ENCODE results near the gene GAPT.
"Not testable (repeated sequence)": the region's sequence is repeated elsewhere in the genome, so short reads cannot be mapped to it uniquely, and the experiment has no call there.

GAPT gene

GRCh38 chr5:58503390-58504046 lies 12.3 kb downstream of the GAPT start:
- no peak for DNase-seq (ENCODE audit: low read depth, low spot score)

GRCh38 chr5:58504766-58505165 lies 13.5 kb downstream of the GAPT start:
- DNase-seq (ENCODE audit: low read depth, low spot score), result no peak

- no peak for DNase-seq (ENCODE audit: low read depth, low spot score)
Measured at GRCh38 chr5:58505502-58505901, 14.3 kb downstream of the GAPT start.

GRCh38 chr5:58505971-58506640 lies 14.9 kb downstream of the GAPT start:
- no peak for DNase-seq (ENCODE audit: low read depth, low spot score)

- DNase-seq (ENCODE audit: low read depth, low spot score), result no peak
Measured at GRCh38 chr5:58507715-58508114, 16.5 kb downstream of the GAPT start.

DNA sequence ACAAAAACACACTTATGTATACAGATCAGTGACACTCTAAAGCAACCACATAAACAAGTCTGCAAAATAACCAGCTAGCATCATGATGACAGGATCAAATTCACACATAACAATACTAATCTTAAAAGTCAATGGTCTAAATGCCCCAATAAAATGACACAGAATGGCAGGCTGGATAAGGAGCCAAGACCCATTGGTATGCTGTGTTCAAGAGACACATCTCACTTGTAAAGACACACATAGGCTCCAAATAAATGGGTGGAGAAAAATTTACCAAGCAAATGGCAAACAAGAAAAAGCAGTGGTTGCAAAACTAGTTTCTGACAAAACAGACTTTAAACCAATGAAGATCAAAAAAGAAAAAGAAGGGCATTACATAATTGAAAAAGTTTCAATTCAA lies 26.0 kb downstream of the GAPT start:
- no peak for DNase-seq (ENCODE audit: low read depth, low spot score)

- DNase-seq (ENCODE audit: low read depth, low spot score), result no peak
Measured at GRCh38 chr5:58523956-58524355, 32.7 kb downstream of the GAPT start.

DNA sequence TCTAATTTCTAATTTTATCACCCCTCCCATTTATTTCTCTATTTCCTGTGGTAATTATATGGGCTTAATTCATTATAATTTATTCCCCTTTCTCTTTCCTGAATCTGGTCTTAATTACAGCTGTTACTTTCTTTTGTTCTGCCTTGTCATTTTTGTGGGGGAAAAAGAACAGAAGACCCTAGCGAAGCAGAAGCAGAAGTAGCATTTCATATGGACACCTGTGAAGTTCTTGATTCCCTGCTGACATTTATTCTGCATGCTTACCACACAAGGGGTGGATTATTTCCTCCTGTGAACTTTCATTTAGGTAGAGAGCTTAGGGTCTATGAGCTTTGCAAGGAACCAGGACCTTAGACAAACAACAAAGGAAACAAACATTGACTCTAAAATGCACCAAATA lies 33.3 kb downstream of the GAPT start:
- DNase-seq (ENCODE audit: low read depth, low spot score), result no peak

DNA sequence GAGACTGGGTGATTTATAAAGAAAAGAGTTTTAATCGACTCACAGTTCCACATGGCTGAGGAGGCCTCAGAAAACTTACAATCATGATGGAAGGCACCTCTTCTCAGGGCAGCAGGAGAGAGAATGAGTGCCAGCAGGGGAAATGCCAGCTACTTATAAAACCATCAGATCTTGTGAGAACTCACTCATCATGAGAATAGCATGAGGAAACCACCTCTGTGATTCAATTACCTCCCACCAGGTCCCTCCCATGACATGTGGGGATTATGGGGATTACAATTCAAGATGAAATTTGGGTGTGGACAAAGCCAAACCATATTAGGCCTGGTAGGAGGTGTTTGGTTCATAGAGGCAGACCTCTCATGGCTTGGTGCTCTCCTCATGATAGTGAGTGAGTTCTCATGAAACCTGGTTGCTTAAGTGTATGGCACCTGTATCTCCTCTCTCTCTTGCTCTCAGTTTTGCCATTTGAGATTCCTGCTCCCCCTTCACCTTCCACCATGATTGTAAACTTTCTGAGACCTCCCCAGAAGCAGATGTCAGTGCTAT lies 39.8 kb downstream of the GAPT start:
- DNase-seq (ENCODE audit: low read depth, low spot score), result no peak

GRCh38 chr5:58541935-58542334 lies 50.7 kb downstream of the GAPT start:
- not testable (repeated sequence) for DNase-seq (ENCODE audit: low read depth, low spot score)

DNA sequence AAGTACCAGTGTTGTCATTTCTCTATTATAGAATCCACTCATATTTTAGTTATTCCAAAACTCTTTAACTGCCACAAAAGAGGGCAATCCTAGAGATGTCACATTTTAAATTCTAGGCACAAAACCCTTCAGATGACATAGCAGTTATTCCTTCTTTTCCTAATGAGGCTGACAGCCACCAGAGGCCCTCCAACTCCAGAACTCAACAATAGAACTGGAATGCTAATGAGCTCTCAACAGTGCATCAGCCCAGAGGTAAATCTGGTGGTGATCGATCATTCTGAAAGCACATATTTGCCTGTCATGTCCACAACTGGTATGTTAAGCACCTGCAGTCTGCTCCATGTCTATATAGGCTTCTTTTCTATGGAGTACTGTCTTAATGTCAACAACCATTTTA lies 51.5 kb downstream of the GAPT start:
- DNase-seq (ENCODE audit: low read depth, low spot score), result no peak

GRCh38 chr5:58543723-58544122 lies 52.5 kb downstream of the GAPT start:
- DNase-seq (ENCODE audit: low read depth, low spot score), result no peak

DNA sequence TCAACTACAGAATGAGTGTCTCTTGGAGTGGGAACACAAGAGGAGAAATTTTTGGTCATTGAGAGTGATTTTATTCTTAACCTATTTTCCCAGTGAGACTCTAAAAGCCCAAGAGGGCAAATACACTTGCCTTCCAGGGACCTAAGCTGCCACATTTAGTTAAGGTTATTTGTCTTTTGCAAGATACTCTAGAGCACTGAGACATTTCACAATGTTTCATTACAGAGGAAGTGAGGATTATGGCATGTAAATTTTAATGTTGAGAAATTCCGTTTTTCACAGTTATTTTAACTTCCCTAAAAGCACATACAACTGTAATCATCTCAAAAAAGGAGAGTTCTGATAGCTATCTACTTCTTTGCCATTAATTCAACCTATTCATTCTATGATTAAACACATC lies 53.0 kb downstream of the GAPT start:
- no peak for DNase-seq (ENCODE audit: low read depth, low spot score)

- DNase-seq (ENCODE audit: low read depth, low spot score), result no peak
Measured at GRCh38 chr5:58544926-58545325, 53.7 kb downstream of the GAPT start.

- DNase-seq (ENCODE audit: low read depth, low spot score), result no peak
Measured at GRCh38 chr5:58545912-58546311, 54.7 kb downstream of the GAPT start.

Data from astrocyte of the hippocampus (primary cell).